ENCODE data around the gene COX4I1. TPM values are rescaled to one million over a fixed set of nuclear protein-coding genes. Genes with fewer than 3 reads are reported as not detected.

The COX4I1 gene
- total RNA-seq, 1 donor, result 297 TPM

DNA sequence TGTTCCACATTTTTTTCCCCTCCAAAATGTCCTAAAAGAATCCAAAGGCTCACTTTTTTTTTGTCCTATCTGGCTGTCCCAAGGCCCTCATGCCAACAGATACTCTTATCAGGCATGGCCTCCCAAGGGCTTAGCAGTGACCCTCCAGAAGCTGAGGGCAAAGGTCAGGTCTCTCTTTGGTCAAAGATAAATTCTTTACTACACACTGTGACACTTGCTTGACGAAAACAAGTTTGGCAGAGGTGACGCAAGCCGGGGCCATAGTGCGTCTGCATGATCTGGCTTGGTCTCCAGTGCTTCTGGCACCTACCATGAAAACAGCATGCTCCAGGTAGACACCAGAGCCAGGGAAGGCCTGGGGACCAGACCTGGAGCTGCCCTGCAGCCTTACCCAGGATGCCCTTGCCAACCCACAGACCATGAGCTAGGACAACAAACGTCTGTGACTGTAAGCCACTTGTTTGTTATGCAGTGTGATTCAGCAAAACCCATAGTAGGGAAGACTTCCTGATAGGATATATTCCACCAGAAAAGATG, 50.9 kb downstream of the COX4I1 start:
- no peak for DNase-seq (ENCODE audit: insufficient read length, low spot score, missing footprints)
- Histone ChIP-seq H3K36me3 (ENCODE audit: insufficient read depth, low read length) (no peaks in the 10 kb centered on the region), H3K27me3 (ENCODE audit: insufficient read depth, low read length) (peaks cover 6% of the 10 kb centered on the region), H3K9me3 (ENCODE audit: low read depth, low read length) (no peaks in the 10 kb centered on the region), H2AFZ (ENCODE audit: low read length) (no peak overlapping the region), H4K20me1 (ENCODE audit: insufficient read depth, low read length) (no peaks in the 10 kb centered on the region), H3K4me2 (ENCODE audit: insufficient read depth, low read length) (no peak overlapping the region), H3K4me3 (ENCODE audit: insufficient read depth, low read length) (no peak overlapping the region), H3K4me1 (ENCODE audit: insufficient read depth, low read length) (no peaks in the 10 kb centered on the region), H3K79me2 (ENCODE audit: insufficient read depth, low read length) (no peaks in the 10 kb centered on the region), H3K27ac (ENCODE audit: low read depth, low read length) (no peak overlapping the region)
- TF ChIP-seq, protein P1, sequence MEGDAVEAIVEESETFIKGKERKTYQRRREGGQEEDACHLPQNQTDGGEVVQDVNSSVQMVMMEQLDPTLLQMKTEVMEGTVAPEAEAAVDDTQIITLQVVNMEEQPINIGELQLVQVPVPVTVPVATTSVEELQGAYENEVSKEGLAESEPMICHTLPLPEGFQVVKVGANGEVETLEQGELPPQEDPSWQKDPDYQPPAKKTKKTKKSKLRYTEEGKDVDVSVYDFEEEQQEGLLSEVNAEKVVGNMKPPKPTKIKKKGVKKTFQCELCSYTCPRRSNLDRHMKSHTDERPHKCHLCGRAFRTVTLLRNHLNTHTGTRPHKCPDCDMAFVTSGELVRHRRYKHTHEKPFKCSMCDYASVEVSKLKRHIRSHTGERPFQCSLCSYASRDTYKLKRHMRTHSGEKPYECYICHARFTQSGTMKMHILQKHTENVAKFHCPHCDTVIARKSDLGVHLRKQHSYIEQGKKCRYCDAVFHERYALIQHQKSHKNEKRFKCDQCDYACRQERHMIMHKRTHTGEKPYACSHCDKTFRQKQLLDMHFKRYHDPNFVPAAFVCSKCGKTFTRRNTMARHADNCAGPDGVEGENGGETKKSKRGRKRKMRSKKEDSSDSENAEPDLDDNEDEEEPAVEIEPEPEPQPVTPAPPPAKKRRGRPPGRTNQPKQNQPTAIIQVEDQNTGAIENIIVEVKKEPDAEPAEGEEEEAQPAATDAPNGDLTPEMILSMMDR (IDR thresholded peaks at IDR 0.05; ENCODE audit: extremely low read depth, low read depth, low read length), result no peak

DNA sequence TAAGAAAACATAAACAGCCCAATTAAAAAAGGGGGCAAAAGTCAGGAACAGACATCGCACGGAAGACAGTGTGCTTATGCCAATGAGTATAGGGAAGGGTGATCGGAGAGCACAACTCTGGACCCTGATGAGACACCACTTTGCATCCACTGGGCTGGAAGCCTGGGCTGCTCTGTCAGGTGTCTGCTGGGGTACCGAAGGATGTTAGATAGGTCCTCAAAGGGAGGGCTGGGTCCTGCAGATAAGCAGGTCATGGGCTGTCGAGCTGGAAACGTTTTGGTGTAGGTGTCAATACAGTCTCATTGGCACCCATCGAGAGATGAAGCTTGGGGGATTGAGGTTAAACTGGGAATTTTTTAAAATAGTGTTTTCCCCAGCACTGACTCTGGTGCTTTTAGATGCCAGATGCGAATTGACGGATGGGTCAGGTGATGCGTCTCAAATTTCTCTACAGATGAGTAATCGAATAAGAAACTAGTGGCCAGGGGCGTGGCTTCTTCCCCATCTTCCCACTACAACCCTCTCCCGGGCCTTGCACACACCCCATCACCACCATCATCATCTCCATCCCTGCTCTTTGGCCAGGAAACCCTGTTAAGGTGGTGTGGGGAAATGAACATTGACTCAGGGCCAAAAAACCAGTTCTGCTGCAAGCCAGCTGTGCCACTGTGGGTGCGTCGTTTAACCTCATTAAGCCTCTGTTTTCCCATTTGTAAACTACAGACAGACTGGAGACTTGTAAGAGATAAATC, 51.7 kb downstream of the COX4I1 start:
- Histone ChIP-seq H3K27me3 (ENCODE audit: insufficient read depth, low read length) (peaks cover 6% of the 10 kb centered on the region), H3K4me2 (ENCODE audit: insufficient read depth, low read length) (no peak overlapping the region), H2AFZ (ENCODE audit: low read length) (no peak overlapping the region), H4K20me1 (ENCODE audit: insufficient read depth, low read length) (no peaks in the 10 kb centered on the region), H3K4me3 (ENCODE audit: insufficient read depth, low read length) (no peak overlapping the region), H3K79me2 (ENCODE audit: insufficient read depth, low read length) (no peaks in the 10 kb centered on the region), H3K36me3 (ENCODE audit: insufficient read depth, low read length) (no peaks in the 10 kb centered on the region), H3K9me3 (ENCODE audit: low read depth, low read length) (no peaks in the 10 kb centered on the region), H3K4me1 (ENCODE audit: insufficient read depth, low read length) (no peaks in the 10 kb centered on the region), H3K27ac (ENCODE audit: low read depth, low read length) (no peak overlapping the region)
- no peak for DNase-seq (ENCODE audit: insufficient read length, low spot score, missing footprints)
- TF ChIP-seq, protein P1 (IDR thresholded peaks at IDR 0.05; ENCODE audit: extremely low read depth, low read depth, low read length), result no peak

DNA sequence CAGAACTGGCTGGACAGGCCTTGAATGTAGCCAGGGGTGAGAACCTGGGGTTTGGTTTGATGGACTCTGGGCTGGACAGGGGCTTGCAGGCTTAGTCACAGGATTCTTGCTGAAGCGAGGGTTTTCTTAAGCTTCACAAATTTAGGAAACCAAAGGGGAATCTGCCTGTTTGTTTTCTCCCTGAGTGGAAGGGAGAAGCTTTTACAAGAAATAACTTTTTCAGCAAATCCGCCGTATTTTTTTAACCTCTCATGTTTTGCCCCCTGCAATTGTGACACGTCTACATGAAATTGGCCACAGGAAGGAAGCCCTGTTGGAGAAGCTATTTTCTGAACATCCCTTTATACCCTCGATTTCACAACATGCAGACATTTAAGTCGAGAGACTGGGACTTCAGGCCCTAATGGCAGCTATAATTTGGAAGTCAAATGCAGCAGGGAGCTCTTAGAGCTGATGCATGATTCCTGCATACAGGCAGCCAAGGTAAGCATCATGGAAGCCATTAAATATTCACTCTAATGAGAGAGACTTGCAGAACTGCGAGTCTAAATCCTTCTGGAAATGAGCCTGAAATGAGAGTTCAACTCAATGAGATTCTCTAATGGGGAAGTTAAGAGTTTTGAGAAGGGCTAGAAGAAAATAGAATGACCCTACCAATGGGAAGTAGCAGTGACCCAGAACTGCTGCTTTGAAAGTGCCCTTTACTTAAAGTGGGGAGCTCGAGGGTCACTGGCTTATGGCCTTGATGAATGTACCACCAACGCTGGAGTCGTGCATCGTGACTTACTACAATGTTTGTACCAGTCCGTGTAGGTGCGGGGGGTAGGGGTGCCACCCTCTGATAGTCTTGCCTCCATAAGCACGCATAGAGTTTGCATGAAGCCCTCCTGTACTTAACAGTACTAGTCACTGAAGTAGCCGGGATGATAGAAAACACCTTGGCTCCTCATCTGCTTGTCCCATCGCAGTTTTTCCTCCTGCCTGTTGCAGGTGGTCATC, 54.4 kb downstream of the COX4I1 start:
- H3K27ac ChIP-seq (ENCODE audit: low read depth, low read length), result no peak overlapping the region
- no peak overlapping the region for H2AFZ ChIP-seq (ENCODE audit: low read length)
- no peaks in the 10 kb centered on the region for H3K79me2 ChIP-seq (ENCODE audit: insufficient read depth, low read length)
- no peak overlapping the region for H3K4me2 ChIP-seq (ENCODE audit: insufficient read depth, low read length)
- no peaks in the 10 kb centered on the region for H4K20me1 ChIP-seq (ENCODE audit: insufficient read depth, low read length)
- no peaks in the 10 kb centered on the region for H3K9me3 ChIP-seq (ENCODE audit: low read depth, low read length)
- no peaks in the 10 kb centered on the region for H3K36me3 ChIP-seq (ENCODE audit: insufficient read depth, low read length)
- TF ChIP-seq, protein P1 (IDR thresholded peaks at IDR 0.05; ENCODE audit: extremely low read depth, low read depth, low read length), result no peak
- peaks cover 6% of the 10 kb centered on the region for H3K27me3 ChIP-seq (ENCODE audit: insufficient read depth, low read length)
- DNase-seq (ENCODE audit: insufficient read length, low spot score, missing footprints), result no peak
- no peaks in the 10 kb centered on the region for H3K4me1 ChIP-seq (ENCODE audit: insufficient read depth, low read length)
- no peak overlapping the region for H3K4me3 ChIP-seq (ENCODE audit: insufficient read depth, low read length)
